ENCODE results near the gene MLPH. TPM values are rescaled to one million over a fixed set of nuclear protein-coding genes. Genes with fewer than 3 reads are reported as not detected.

MLPH gene
- total and polyA plus RNA-seq, 2 of the 4 experiments (the other 2 are of a cell fraction) = 13.8 to 21.6 TPM

DNA sequence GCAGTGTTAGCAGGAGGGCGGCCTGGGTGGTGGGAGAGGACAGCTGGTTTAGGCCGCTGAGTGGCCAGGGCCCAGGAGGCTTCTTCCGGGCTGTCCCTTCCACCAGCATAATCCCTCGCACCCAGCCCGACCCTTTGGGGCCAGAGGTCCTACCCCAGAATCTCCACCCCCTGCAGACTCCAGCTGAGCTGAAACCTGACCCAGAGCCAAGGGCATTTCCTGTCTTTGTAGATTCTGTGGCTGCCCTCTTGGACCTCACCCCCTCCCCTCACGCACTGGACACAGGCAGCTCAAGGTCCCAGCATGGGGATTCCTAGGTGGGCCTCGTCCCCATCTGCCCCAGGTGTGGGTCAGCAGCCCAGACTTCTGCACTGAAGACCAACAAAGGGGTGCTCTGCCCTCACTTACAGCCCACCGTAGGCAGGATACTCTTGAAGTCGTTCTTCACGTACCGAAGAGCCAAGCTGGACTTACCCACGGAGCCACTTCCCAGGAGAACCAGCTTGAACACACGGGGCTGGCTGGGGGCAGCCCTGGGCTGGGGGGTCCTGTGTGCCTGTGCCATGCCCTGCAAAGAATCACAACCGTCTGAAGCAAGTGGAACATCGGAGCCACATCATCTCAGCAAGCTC, 98.7 kb downstream of the MLPH start:
- Histone ChIP-seq H3K36me3 (ENCODE audit: control insufficient read depth, insufficient read depth, low read length) (no peaks in the 10 kb centered on the region), H3K23ac (ENCODE audit: low read depth, low read length) (no peak overlapping the region), H3K4me2 (ENCODE audit: low read depth, low read length) (no peak overlapping the region), H4K8ac (ENCODE audit: low read depth in 2 of 2, low read length in 2 of 2) (no peak overlapping the region), H4K91ac (ENCODE audit: insufficient read depth, low read depth, low read length) (no peak overlapping the region), H3K9me1 (ENCODE audit: insufficient read depth, low read length) (0 out of 2 replicates have a peak, but pooled peaks cover 3% of the 10 kb centered on the region), H3K9me3 (ENCODE audit: control insufficient read depth, insufficient read depth, low read length) (peaks cover 3% of the 10 kb centered on the region; the same call in 1 of the 2 replicates), H4K5ac (ENCODE audit: low read depth, low read length) (no peak overlapping the region), H3K14ac (replicated peaks; ENCODE audit: low read depth, low read length) (no peak overlapping the region), H3K27ac (ENCODE audit: insufficient read depth, low read length) (no peak overlapping the region), H2BK15ac (ENCODE audit: low read depth, low read length) (no peak overlapping the region; the same call in 2 of the 3 replicates), H2AK9ac (replicated peaks; ENCODE audit: low read depth, low read length, poor library complexity) (peak overlapping the region; percentile 37), H3K4me1 (ENCODE audit: control insufficient read depth, insufficient read depth, low read length) (peaks cover 4% of the 10 kb centered on the region; the same call in 1 of the 2 replicates), H4K20me1 (ENCODE audit: insufficient read depth, low read length) (no peaks in the 10 kb centered on the region), H2BK20ac (ENCODE audit: low read depth, low read length) (no peak overlapping the region), H2AK5ac (ENCODE audit: low read depth, low read length) (0 out of 2 replicates have a peak overlapping the region, but pooled peaks have one; percentile 33), H2AFZ (replicated peaks; ENCODE audit: low read length, poor library complexity) (no peak overlapping the region), H2BK5ac (ENCODE audit: low read depth, low read length, poor library complexity, severe bottlenecking) (no peak overlapping the region), H2BK120ac (ENCODE audit: low read depth, low read length) (no peak overlapping the region), H3K18ac (ENCODE audit: low read depth, low read length) (no peak overlapping the region), H3K9ac (ENCODE audit: low read depth, low read length) (no peak overlapping the region), H3K79me1 (ENCODE audit: low read depth in 1 of 2, low read length in 2 of 2) (no peaks in the 10 kb centered on the region), H3K27me3 (ENCODE audit: control insufficient read depth, insufficient read depth, low read length) (no peaks in the 10 kb centered on the region), H3K4ac (ENCODE audit: low read depth, low read length) (no peak overlapping the region), H3K56ac (ENCODE audit: extremely low read depth, insufficient read depth, low read length) (no peak overlapping the region), H3K4me3 (ENCODE audit: insufficient read depth, low read depth, low read length) (no peak overlapping the region)
- TF ChIP-seq FOS (IDR thresholded peaks at IDR 0.05; ENCODE audit: low read depth, low read length) = no peak
- no peak for TF ChIP-seq MAZ (IDR thresholded peaks at IDR 0.05; ENCODE audit: borderline replicate concordance, low read depth, low read length)
- no peak for TF ChIP-seq NFE2L2 (IDR thresholded peaks at IDR 0.05; ENCODE audit: low read depth, low read length)
- TF ChIP-seq MAFK (IDR thresholded peaks at IDR 0.05; ENCODE audit: low read depth, low read length) = no peak
- no peak for TF ChIP-seq CHD1 (IDR thresholded peaks at IDR 0.05; ENCODE audit: low read depth, low read length)
- no peak for TF ChIP-seq RAD21 (IDR thresholded peaks at IDR 0.05; ENCODE audit: low read length)
- TF ChIP-seq, protein P1, sequence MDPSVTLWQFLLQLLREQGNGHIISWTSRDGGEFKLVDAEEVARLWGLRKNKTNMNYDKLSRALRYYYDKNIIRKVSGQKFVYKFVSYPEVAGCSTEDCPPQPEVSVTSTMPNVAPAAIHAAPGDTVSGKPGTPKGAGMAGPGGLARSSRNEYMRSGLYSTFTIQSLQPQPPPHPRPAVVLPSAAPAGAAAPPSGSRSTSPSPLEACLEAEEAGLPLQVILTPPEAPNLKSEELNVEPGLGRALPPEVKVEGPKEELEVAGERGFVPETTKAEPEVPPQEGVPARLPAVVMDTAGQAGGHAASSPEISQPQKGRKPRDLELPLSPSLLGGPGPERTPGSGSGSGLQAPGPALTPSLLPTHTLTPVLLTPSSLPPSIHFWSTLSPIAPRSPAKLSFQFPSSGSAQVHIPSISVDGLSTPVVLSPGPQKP (IDR thresholded peaks at IDR 0.05; ENCODE audit: borderline replicate concordance, low read depth, low read length) = no peak
- no peak for TF ChIP-seq POLR2A (IDR thresholded peaks at IDR 0.05; ENCODE audit: low read depth, low read length)
- TF ChIP-seq RFX5 (IDR thresholded peaks at IDR 0.05; ENCODE audit: low read depth, low read length) = no peak
- TF ChIP-seq BHLHE40 (IDR thresholded peaks at IDR 0.05; ENCODE audit: low read depth, low read length) = no peak
- TF ChIP-seq RCOR1 (IDR thresholded peaks at IDR 0.05; ENCODE audit: insufficient replicate concordance, low read length) = no peak
- TF ChIP-seq SMC3 (IDR thresholded peaks at IDR 0.05; ENCODE audit: low read depth, low read length) = no peak
- TF ChIP-seq MXI1 (IDR thresholded peaks at IDR 0.05; ENCODE audit: borderline replicate concordance, low read depth, low read length) = no peak
- TF ChIP-seq CEBPB (IDR thresholded peaks at IDR 0.05; ENCODE audit: low read depth, low read length) = no peak
- TF ChIP-seq, protein P2, sequence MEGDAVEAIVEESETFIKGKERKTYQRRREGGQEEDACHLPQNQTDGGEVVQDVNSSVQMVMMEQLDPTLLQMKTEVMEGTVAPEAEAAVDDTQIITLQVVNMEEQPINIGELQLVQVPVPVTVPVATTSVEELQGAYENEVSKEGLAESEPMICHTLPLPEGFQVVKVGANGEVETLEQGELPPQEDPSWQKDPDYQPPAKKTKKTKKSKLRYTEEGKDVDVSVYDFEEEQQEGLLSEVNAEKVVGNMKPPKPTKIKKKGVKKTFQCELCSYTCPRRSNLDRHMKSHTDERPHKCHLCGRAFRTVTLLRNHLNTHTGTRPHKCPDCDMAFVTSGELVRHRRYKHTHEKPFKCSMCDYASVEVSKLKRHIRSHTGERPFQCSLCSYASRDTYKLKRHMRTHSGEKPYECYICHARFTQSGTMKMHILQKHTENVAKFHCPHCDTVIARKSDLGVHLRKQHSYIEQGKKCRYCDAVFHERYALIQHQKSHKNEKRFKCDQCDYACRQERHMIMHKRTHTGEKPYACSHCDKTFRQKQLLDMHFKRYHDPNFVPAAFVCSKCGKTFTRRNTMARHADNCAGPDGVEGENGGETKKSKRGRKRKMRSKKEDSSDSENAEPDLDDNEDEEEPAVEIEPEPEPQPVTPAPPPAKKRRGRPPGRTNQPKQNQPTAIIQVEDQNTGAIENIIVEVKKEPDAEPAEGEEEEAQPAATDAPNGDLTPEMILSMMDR (conservative IDR thresholded peaks at IDR 0.05; ENCODE audit: low read depth, low read length) = no peak
- ATAC-seq (ENCODE audit: low read depth) (no peak), DNase-seq (no peak)
- 72% methylated on average over 8 of the region's 15 CpGs; no CpG with 5 or more reads in 1 of the 2 experiments for WGBS, 2 experiments (ENCODE audit: extremely low coverage in 2 of 2, insufficient read length in 1 of 2)
- in situ Hi-C loops (cut with MboI; ENCODE audit: low sequenced_read_pairs) = no loop called here
- ChIA-PET POLR2A (ENCODE audit: unreplicated experiment) (no interaction called here), CTCF (interaction anchor here (0.8 to 1.5 kb wide), 3 partner anchors 14 to 303 kb away, joined by 3 to 5 read pairs (median 3); no protein-coding TSS in a partner anchor)
- dilution Hi-C loops (cut with HindIII; ENCODE audit: low sequenced_read_pairs, unreplicated experiment) = no loop called here
- intact Hi-C loops (cut with micrococcal nuclease) = no loop called here
- BruUV-seq (replicated peaks) = no TSS peak

Measured in IMR-90 (cell line).